Muscle layer of duodenum (tissue), 2 donors: ENCODE results near the gene TTC8.

Source experiments
- H3K27ac ChIP-seq: one replicate; pipeline ENCODE4 v1.7.0; 2013; ENCODE audit warnings: mild to moderate bottlenecking, low read length
- H3K27me3 ChIP-seq: one replicate; pipeline ENCODE4 v1.7.0; 2013; ENCODE audit warnings: low read depth, mild to moderate bottlenecking, control low read depth, low read length
- H3K36me3 ChIP-seq, 2 donors: one replicate each; pipeline ENCODE4 v1.7.0; 2013; ENCODE audit warnings: low read length in 2 of 2, control low read depth in 1 of 2, mild to moderate bottlenecking in 1 of 2; ENCODE audit not compliant: insufficient read depth in 2 of 2, control insufficient read depth in 1 of 2
- H3K4me1 ChIP-seq, 2 donors: one replicate each; pipeline ENCODE4 v1.7.0; 2013; ENCODE audit warnings: low read length in 2 of 2, mild to moderate bottlenecking in 2 of 2, control low read depth in 1 of 2, moderate library complexity in 1 of 2; ENCODE audit not compliant: insufficient read depth in 2 of 2, control insufficient read depth in 1 of 2
- H3K4me3 ChIP-seq, 2 donors: one replicate each; pipeline ENCODE4 v1.7.0; 2013; ENCODE audit warnings: low read length in 2 of 2, low read depth in 1 of 2, mild to moderate bottlenecking in 1 of 2
- H3K9me3 ChIP-seq, 2 donors: one replicate each; pipeline ENCODE4 v1.7.0; 2013; ENCODE audit warnings: low read length in 2 of 2, control low read depth in 1 of 2, mild to moderate bottlenecking in 1 of 2; ENCODE audit not compliant: control insufficient read depth in 1 of 2
- donor health status: healthy.

TTC8 gene

DNA sequence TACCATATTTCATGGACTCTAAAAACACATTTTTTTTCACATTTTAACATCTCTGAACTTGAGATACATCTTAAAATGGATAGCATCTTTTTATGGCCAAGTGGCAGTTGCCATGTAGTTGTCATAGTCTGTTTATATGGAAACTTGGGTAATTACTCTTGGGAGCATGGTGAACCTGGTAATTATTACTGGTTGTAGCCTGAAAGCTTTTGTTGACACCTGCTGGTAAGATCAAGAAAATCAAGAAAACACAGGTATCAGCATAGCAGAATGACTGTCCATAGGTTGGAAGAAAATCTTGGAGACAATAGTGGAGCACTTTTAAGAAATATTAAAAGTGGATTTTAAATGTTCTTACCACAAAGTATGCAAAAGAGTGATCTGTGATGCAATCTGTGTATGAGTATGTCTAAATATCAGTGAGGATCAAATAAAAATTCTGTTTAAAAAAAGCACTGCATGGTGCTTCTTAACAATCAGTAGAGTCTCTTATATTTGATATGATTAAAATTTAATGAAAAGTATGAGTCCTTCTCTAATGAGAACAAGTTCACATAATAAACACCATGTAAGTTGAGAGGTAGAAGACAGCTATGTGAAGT is 44.2 kb downstream of the TTC8 start:
- H3K27ac ChIP-seq: no peak overlapping the region
- no peaks in the 10 kb centered on the region for H3K27me3 ChIP-seq
- H3K9me3 ChIP-seq: no peaks in the 10 kb centered on the region
- H3K36me3 ChIP-seq: peaks cover 11 to 38% of the 10 kb centered on the region in 2 donors
- no peaks in the 10 kb centered on the region for H3K4me1 ChIP-seq
- H3K4me3 ChIP-seq: no peak overlapping the region

DNA sequence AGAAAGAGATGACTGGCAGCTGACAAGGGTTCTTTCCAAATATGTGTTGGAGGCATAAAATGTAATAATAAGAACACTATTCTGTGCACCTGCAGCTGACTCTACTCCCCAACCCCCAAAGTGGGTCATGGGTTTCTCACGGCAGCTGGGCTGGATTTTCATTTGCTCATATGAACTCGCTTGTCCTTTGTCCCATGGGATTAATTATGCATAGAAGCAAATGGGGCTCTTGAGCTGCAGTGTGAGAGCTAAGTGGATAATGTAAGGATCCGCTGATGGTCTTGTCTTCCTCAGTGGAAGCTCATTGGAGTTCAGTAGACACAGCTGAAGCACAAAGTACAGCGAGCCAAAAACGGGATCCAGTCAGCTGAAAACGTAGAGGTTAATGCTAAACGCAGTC is 46.3 kb downstream of the TTC8 start:
- Histone ChIP-seq H3K4me3 (no peak overlapping the region), H3K9me3 (no peaks in the 10 kb centered on the region), H3K27me3 (no peaks in the 10 kb centered on the region), H3K27ac (no peak overlapping the region), H3K36me3 (peaks cover 15 to 43% of the 10 kb centered on the region in 2 donors), H3K4me1 (no peaks in the 10 kb centered on the region)

GRCh38 chr14:88871429-88871828 is 47.0 kb downstream of the TTC8 start:
- no peaks in the 10 kb centered on the region for H3K4me1 ChIP-seq

GRCh38 chr14:88872976-88873375 is 48.5 kb downstream of the TTC8 start:
- H3K27ac ChIP-seq: no peak overlapping the region
- H3K4me1 ChIP-seq: no peaks in the 10 kb centered on the region
- peaks cover 15 to 47% of the 10 kb centered on the region in 2 donors for H3K36me3 ChIP-seq
- no peaks in the 10 kb centered on the region for H3K27me3 ChIP-seq
- H3K4me3 ChIP-seq: no peak overlapping the region
- no peaks in the 10 kb centered on the region for H3K9me3 ChIP-seq

More at GRCh38 chr14:88871429-88871828, 47.0 kb downstream of the TTC8 start:
- H3K36me3 ChIP-seq: peaks cover 15 to 47% of the 10 kb centered on the region in 2 donors
- no peaks in the 10 kb centered on the region for H3K27me3 ChIP-seq
- no peak overlapping the region for H3K27ac ChIP-seq
- H3K9me3 ChIP-seq: no peaks in the 10 kb centered on the region
- no peak overlapping the region for H3K4me3 ChIP-seq

DNA sequence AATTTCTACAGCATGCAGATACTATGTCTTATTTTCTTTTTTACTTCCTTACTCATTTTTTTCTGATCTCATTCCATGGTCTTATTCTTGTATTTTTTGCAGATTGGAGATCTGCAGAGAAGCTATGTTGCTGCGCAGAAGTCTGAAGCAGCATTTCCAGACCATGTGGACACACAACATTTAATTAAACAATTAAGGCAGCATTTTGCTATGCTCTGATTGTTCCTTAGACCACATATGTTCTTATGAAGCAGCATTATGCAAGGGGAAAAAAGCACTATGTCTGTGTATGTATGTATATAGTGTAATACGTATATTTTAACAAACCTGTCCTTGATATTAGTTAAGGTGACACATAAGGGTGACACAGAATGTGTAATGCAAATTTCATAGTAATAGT is 52.7 kb downstream of the TTC8 start:
- H3K27me3 ChIP-seq: no peaks in the 10 kb centered on the region
- H3K4me1 ChIP-seq: no peaks in the 10 kb centered on the region
- no peak overlapping the region for H3K27ac ChIP-seq
- peaks cover 15 to 42% of the 10 kb centered on the region in 2 donors for H3K36me3 ChIP-seq
- no peak overlapping the region for H3K4me3 ChIP-seq
- peaks cover 0 to 4% of the 10 kb centered on the region in 2 donors for H3K9me3 ChIP-seq

GRCh38 chr14:88879022-88879421 is 54.6 kb downstream of the TTC8 start:
- H3K27me3 ChIP-seq: no peaks in the 10 kb centered on the region
- H3K36me3 ChIP-seq: peaks cover 11 to 29% of the 10 kb centered on the region in 2 donors
- H3K9me3 ChIP-seq: peaks cover 0 to 4% of the 10 kb centered on the region in 2 donors
- H3K4me1 ChIP-seq: no peaks in the 10 kb centered on the region
- no peak overlapping the region for H3K27ac ChIP-seq
- H3K4me3 ChIP-seq: no peak overlapping the region

GRCh38 chr14:88882236-88882635 is 57.8 kb downstream of the TTC8 start:
- Histone ChIP-seq H3K9me3 (peaks cover 0 to 4% of the 10 kb centered on the region in 2 donors), H3K36me3 (peaks cover 11 to 20% of the 10 kb centered on the region in 2 donors), H3K4me3 (no peak overlapping the region), H3K27me3 (no peaks in the 10 kb centered on the region), H3K27ac (no peak overlapping the region), H3K4me1 (no peaks in the 10 kb centered on the region)

DNA sequence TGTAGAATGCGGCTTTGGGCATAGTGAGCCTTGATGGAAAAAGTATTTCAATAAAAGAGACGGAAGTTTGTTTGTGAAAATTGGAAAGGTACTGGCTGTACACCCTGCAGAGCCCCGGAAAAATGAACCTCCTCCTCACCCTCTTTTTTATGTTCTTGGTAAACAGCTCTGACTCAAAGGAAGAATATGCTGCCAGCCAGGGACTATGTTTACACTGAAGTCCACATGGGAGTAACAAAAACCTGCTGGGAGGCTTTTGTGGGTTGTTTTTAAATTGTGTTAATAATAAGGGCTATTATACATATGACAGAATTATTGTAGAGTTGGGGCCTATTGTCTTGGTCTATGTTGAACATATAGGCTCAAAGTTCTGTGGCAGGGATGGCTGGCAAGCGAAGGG is 70.7 kb downstream of the TTC8 start:
- H3K27me3 ChIP-seq: no peaks in the 10 kb centered on the region
- no peaks in the 10 kb centered on the region for H3K36me3 ChIP-seq
- H3K4me1 ChIP-seq: peaks cover 0 to 2% of the 10 kb centered on the region in 2 donors
- H3K4me3 ChIP-seq: no peak overlapping the region
- no peak overlapping the region for H3K27ac ChIP-seq
- no peaks in the 10 kb centered on the region for H3K9me3 ChIP-seq

- no peak overlapping the region for H3K4me3 ChIP-seq
- no peaks in the 10 kb centered on the region for H3K36me3 ChIP-seq
- H3K9me3 ChIP-seq: peaks cover 0 to 6% of the 10 kb centered on the region in 2 donors
- no peaks in the 10 kb centered on the region for H3K4me1 ChIP-seq
- no peaks in the 10 kb centered on the region for H3K27me3 ChIP-seq
- no peak overlapping the region for H3K27ac ChIP-seq
Measured at GRCh38 chr14:88901189-88901588, 76.7 kb downstream of the TTC8 start.

- Histone ChIP-seq H3K27me3 (no peaks in the 10 kb centered on the region), H3K36me3 (no peaks in the 10 kb centered on the region), H3K4me1 (no peaks in the 10 kb centered on the region), H3K27ac (no peak overlapping the region), H3K9me3 (peaks cover 0 to 6% of the 10 kb centered on the region in 2 donors), H3K4me3 (no peak overlapping the region)
Measured at GRCh38 chr14:88901991-88902390, 77.5 kb downstream of the TTC8 start.

DNA sequence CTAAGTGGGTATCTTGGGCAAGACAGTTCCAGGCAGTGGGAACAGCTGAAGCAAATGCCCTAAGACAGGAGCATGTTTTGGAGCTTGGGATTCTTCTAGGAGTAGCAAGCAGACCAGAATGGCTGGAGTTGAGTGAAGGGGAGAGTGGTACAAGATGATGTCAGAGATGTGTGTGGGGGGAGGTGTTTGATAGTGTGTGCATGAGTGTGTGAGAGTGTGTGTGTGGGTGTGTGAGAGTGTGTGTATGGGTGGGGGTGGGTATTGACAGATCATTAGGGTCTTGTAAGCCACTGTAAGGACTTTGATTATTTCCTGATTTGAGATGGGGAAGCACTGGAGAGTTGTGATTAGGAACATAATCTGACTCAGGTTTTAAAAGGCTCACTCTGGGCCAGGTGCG is 78.4 kb downstream of the TTC8 start:
- Histone ChIP-seq H3K4me3 (no peak overlapping the region), H3K9me3 (peaks cover 0 to 13% of the 10 kb centered on the region in 2 donors), H3K27me3 (no peaks in the 10 kb centered on the region), H3K36me3 (no peaks in the 10 kb centered on the region), H3K27ac (no peak overlapping the region), H3K4me1 (no peaks in the 10 kb centered on the region)

GRCh38 chr14:88904206-88904647 is 79.8 kb downstream of the TTC8 start:
- Histone ChIP-seq H3K4me1 (no peaks in the 10 kb centered on the region), H3K4me3 (no peak overlapping the region), H3K9me3 (peaks cover 0 to 18% of the 10 kb centered on the region in 2 donors), H3K27me3 (no peaks in the 10 kb centered on the region), H3K27ac (no peak overlapping the region), H3K36me3 (no peaks in the 10 kb centered on the region)
